SK-N-SH (cell line): ENCODE measurements around the gene PPAT. TPM values are rescaled to one million over a fixed set of nuclear protein-coding genes. Genes with fewer than 3 reads are reported as not detected.
A peak's percentile ranks its signal among the peaks of the same experiment; 100 is the strongest.

Source experiments
- CTCF ChIA-PET: fragments of 300-600, 350-600 bp; formaldehyde crosslinking; extraction: SDS; loops from one replicate; lab custom pipeline; 2021; lab: Yijun Ruan, JAX
- POLR2A ChIA-PET: fragments of 350-600 bp; sonication (Branson Sonifier 250); formaldehyde crosslinking; extraction: SDS; loops from one replicate; lab custom pipeline; 2020; ENCODE audit warnings: antibody characterized with exemption, inconsistent platforms; lab: Yijun Ruan, JAX
- DNase-seq: peaks from one replicate; pipeline ENCODE4 v3.0.0; 2012
- H2AFZ ChIP-seq: fragments of 200-600 bp; sonication (generic); 2 replicates; pipeline ENCODE4 v1.8.1; 2016; ENCODE audit warnings: antibody characterized with exemption, mild to moderate bottlenecking, low read depth
- H3F3A ChIP-seq: fragments of 200-600 bp; sonication (generic); replicated peaks from 2 replicates; pipeline ENCODE3; 2016; ENCODE audit warnings: antibody characterized with exemption, mild to moderate bottlenecking; ENCODE audit not compliant: insufficient read depth
- H3K27ac ChIP-seq, 2 experiments: fragments of 200-500 bp in 1 of 2; fragments of 200-600 bp in 1 of 2; sonication (Bioruptor generic) in 1 of 2; sonication (generic), shearing (Covaris generic) in 1 of 2; 2 replicates each; pipeline versions ENCODE4 v1.5.1 to v1.6.1; 2014 to 2016; ENCODE audit warnings: low read depth in 2 of 2, inconsistent platforms in 1 of 2, low read length in 1 of 2, mild to moderate bottlenecking in 1 of 2, mixed read lengths in 1 of 2
- H3K27me3 ChIP-seq: fragments of 200-600 bp; sonication (generic), shearing (Covaris generic); 2 replicates; pipeline ENCODE4 v1.6.1; 2016; ENCODE audit warnings: mixed run types; ENCODE audit not compliant: insufficient read depth
- H3K36me3 ChIP-seq, 2 experiments: fragments of 200-500 bp in 1 of 2; fragments of 200-600 bp in 1 of 2; sonication (Bioruptor generic) in 1 of 2; sonication (generic) in 1 of 2; replicated peaks in 1 of 2; 2 replicates each; pipeline versions ENCODE3 to v1.5.1; 2014 to 2016; ENCODE audit warnings: low read length in 1 of 2, mild to moderate bottlenecking in 1 of 2; ENCODE audit not compliant: insufficient read depth in 2 of 2, control insufficient read depth in 1 of 2
- H3K4me1 ChIP-seq, 2 experiments: fragments of 200-500 bp in 1 of 2; fragments of 200-600 bp in 1 of 2; sonication (Bioruptor generic) in 1 of 2; sonication (generic), shearing (Covaris generic) in 1 of 2; 2 replicates each; pipeline versions ENCODE4 v1.5.1 to v1.6.1; 2014 to 2016; ENCODE audit warnings: low read depth in 1 of 2, low read length in 1 of 2, mixed run types in 1 of 2; ENCODE audit not compliant: insufficient read depth in 2 of 2, control insufficient read depth in 1 of 2
- H3K4me2 ChIP-seq: fragments of 200-600 bp; sonication (generic), shearing (Covaris generic); 2 replicates; pipeline ENCODE4 v1.6.1; 2017; ENCODE audit warnings: mixed run types
- H3K4me3 ChIP-seq, 2 experiments: fragments of 200-500 bp in 1 of 2; fragments of 200-600 bp in 1 of 2; sonication (Bioruptor generic) in 1 of 2; sonication (generic), shearing (Covaris generic) in 1 of 2; 2 replicates each; pipeline versions ENCODE4 v1.5.1 to v1.8.1; 2014 to 2016; ENCODE audit warnings: low read depth in 2 of 2, inconsistent platforms in 1 of 2, low read length in 1 of 2, mild to moderate bottlenecking in 1 of 2, mixed read lengths in 1 of 2, moderate library complexity in 1 of 2
- H3K79me2 ChIP-seq: fragments of 200-600 bp; sonication (generic); 2 replicates; pipeline ENCODE4 v1.8.1; 2017; ENCODE audit warnings: mild to moderate bottlenecking; ENCODE audit not compliant: insufficient read depth
- H3K9ac ChIP-seq: fragments of 200-600 bp; sonication (generic); 2 replicates; pipeline ENCODE4 v1.6.1; 2017; ENCODE audit warnings: mixed run types
- H3K9me2 ChIP-seq: fragments of 200-600 bp; sonication (generic); 2 replicates; pipeline ENCODE4 v1.6.1; 2017; ENCODE audit warnings: mixed run types
- H3K9me3 ChIP-seq: fragments of 200-600 bp; sonication (generic); 2 replicates; pipeline ENCODE4 v1.6.1; 2017; ENCODE audit warnings: mixed run types, mild to moderate bottlenecking, moderate library complexity
- H4K20me1 ChIP-seq: fragments of 200-600 bp; sonication (generic); 2 replicates; pipeline ENCODE4 v1.6.1; 2017; ENCODE audit warnings: mild to moderate bottlenecking, mixed run types; ENCODE audit not compliant: insufficient read depth
- CHD2 ChIP-seq: fragments of 150-350 bp; IDR thresholded peaks from 2 replicates; pipeline ENCODE4 v1.6.1; 2018; ENCODE audit warnings: low read length; ENCODE audit not compliant: partially characterized antibody
- ELF1 ChIP-seq: IDR thresholded peaks from 2 replicates; pipeline ENCODE4 v1.4.0; 2012
- EP300 ChIP-seq, 2 experiments: IDR thresholded peaks; 2 replicates each; pipeline versions ENCODE4 v1.4.0 to v1.6.1; 2012; ENCODE audit warnings: borderline replicate concordance in 1 of 2, low read depth in 1 of 2, low read length in 1 of 2
- EZH2phosphoT487 ChIP-seq: fragments of 200-600 bp; sonication (generic); IDR thresholded peaks from 2 replicates; pipeline ENCODE4 v1.6.1; 2017; ENCODE audit warnings: low read depth, mixed run types, mild to moderate bottlenecking, antibody characterized with exemption, moderate library complexity, borderline replicate concordance
- FOSL2 ChIP-seq: IDR thresholded peaks from 2 replicates; pipeline ENCODE4 v1.4.0; 2012; ENCODE audit warnings: low read depth, mild to moderate bottlenecking, moderate library complexity, borderline replicate concordance
- FOXJ3 ChIP-seq: sonication (generic); formaldehyde crosslinking; IDR thresholded peaks from 2 replicates; pipeline ENCODE4 v1.5.1; 2020; ENCODE audit warnings: mild to moderate bottlenecking, missing genetic modification reagents
- GABPA ChIP-seq: IDR thresholded peaks from 2 replicates; pipeline ENCODE4 v1.4.0; 2012; ENCODE audit warnings: low read depth, mild to moderate bottlenecking
- GATA2 ChIP-seq: sonication (generic); formaldehyde crosslinking; IDR thresholded peaks from 2 replicates; pipeline ENCODE4 v1.5.0; 2020; ENCODE audit warnings: mild to moderate bottlenecking, missing genetic modification reagents
- JUND ChIP-seq: IDR thresholded peaks from 2 replicates; pipeline ENCODE4 v1.4.0; 2012
- MAX ChIP-seq: IDR thresholded peaks from 2 replicates; pipeline ENCODE4 v1.4.0; 2012; ENCODE audit warnings: low read depth
- MXI1 ChIP-seq: IDR thresholded peaks from 2 replicates; pipeline ENCODE4 v1.6.1; 2012; ENCODE audit warnings: mild to moderate bottlenecking, low read depth, low read length, improper control_type of control experiment
- NFIC ChIP-seq: IDR thresholded peaks from 2 replicates; pipeline ENCODE4 v1.4.0; 2012; ENCODE audit warnings: borderline replicate concordance
- NRF1 ChIP-seq: IDR thresholded peaks from 2 replicates; pipeline ENCODE4 v1.6.1; 2012; ENCODE audit warnings: low read depth, mild to moderate bottlenecking, low read length
- PBX3 ChIP-seq: IDR thresholded peaks from 2 replicates; pipeline ENCODE4; 2012
- POLR2AphosphoS5 ChIP-seq: IDR thresholded peaks from 2 replicates; pipeline ENCODE4 v1.6.1; 2012; ENCODE audit warnings: low read depth, low read length
- RAD21 ChIP-seq: IDR thresholded peaks from 2 replicates; pipeline ENCODE4 v1.6.1; 2012; ENCODE audit warnings: mild to moderate bottlenecking, low read length
- RCOR1 ChIP-seq: fragments of 150-350 bp; IDR thresholded peaks from 2 replicates; pipeline ENCODE4 v1.6.1; 2017; ENCODE audit warnings: antibody characterized with exemption, low read length
- REST ChIP-seq: IDR thresholded peaks from 2 replicates; pipeline ENCODE4 v1.6.1; 2012; ENCODE audit warnings: mild to moderate bottlenecking, low read depth, low read length, moderate library complexity
- RFX5 ChIP-seq: IDR thresholded peaks from 2 replicates; pipeline ENCODE4 v1.6.1; 2012; ENCODE audit warnings: mild to moderate bottlenecking, improper control_type of control experiment, low read length
- RXRA ChIP-seq: IDR thresholded peaks from 2 replicates; pipeline ENCODE4 v1.4.0; 2012; ENCODE audit warnings: low read depth, mild to moderate bottlenecking, borderline replicate concordance
- SIN3A ChIP-seq: IDR thresholded peaks from 2 replicates; pipeline ENCODE4 v1.6.1; 2012; ENCODE audit warnings: low read depth, mild to moderate bottlenecking, low read length, moderate library complexity, borderline replicate concordance
- TEAD4 ChIP-seq: IDR thresholded peaks from 2 replicates; pipeline ENCODE4 v1.4.0; 2012; ENCODE audit warnings: mild to moderate bottlenecking, borderline replicate concordance; ENCODE audit not compliant: insufficient read depth
- USF1 ChIP-seq: IDR thresholded peaks from 2 replicates; pipeline ENCODE4 v1.4.0; 2012; ENCODE audit warnings: low read depth, borderline replicate concordance
- YY1 ChIP-seq: IDR thresholded peaks from 2 replicates; pipeline ENCODE4 v1.4.0; 2012; ENCODE audit warnings: low read depth, mild to moderate bottlenecking
- ZBTB33 ChIP-seq: IDR thresholded peaks from 2 replicates; pipeline ENCODE4 v1.4.0; 2012; ENCODE audit warnings: low read depth, borderline replicate concordance
- WGBS: methylation state at CpG from one replicate; pipeline ENCODE4 v1.1.6; 2017; ENCODE audit warnings: low lambda C conversion rate; 5-methylcytosine and 5-hydroxymethylcytosine counted together
- polyA plus RNA-seq, 3 experiments: library from polyadenylated mRNA; depleted of rRNA; stranded (reverse); fragments of >200 nt; gene quantifications; 2 replicates each; pipeline ENCODE4 v1.2.3, GENCODE V29; 2012

PPAT gene
- polyA plus RNA-seq (2012; rRNA removed): 7.4 and 9.5 TPM in 2 replicates
- 11.3 and 11.9 TPM in 2 replicates for polyA plus RNA-seq (2012; cell fraction: cytosol; rRNA removed)
- polyA plus RNA-seq (2012; cell fraction: nucleus; rRNA removed): 4.8 and 9.3 TPM in 2 replicates

GRCh38 chr4:56435140-56435926 is at the start of gene PPAT:
Gene PPAT (minus strand): TSS chr4:56435615. CDS start chr4:56435477, 138 bp downstream.
- H2AFZ ChIP-seq: peak within 1 kb of the TSS; percentile 89
- H3K9me2 ChIP-seq: no peaks in the 10 kb centered on the region
- peak within 1 kb of the TSS; percentile 89 for H3K9ac ChIP-seq
- H3K36me3 ChIP-seq: no peaks in the 10 kb centered on the region
- H3K4me1 ChIP-seq: peaks cover 2 to 6% of the 10 kb centered on the region in 2 experiments; a peak in 3 of 4 replicates
- H4K20me1 ChIP-seq: peaks cover 8% of the 10 kb centered on the region; the same call in 1 of the 2 replicates
- H3F3A ChIP-seq: peaks cover 12% of the 10 kb centered on the region
- H3K27ac ChIP-seq: peak within 1 kb of the TSS; percentile 95 to 96
- ChIA-PET POLR2A (interaction anchor here (0.7 to 2.9 kb wide), 10 partner anchors 17 to 486 kb away, joined by 3 to 29 read pairs (median 6); partner anchors contain the start of genes AASDH, CEP135 and SRP72), CTCF (interaction anchor here (0.8 to 2.6 kb wide), 8 partner anchors 10 to 967 kb away, joined by 3 to 21 read pairs (median 4); partner anchors contain the start of genes AASDH and CEP135)
- DNase-seq: peak; percentile 98
- H3K4me2 ChIP-seq: peak within 1 kb of the TSS; percentile 97
- 0% methylated on average over 14 of the region's 61 CpGs for WGBS
- H3K4me3 ChIP-seq: peak within 1 kb of the TSS; percentile 74 to 87
- H3K79me2 ChIP-seq: peaks cover 86% of the 10 kb centered on the region
- no peaks in the 10 kb centered on the region for H3K27me3 ChIP-seq
- H3K9me3 ChIP-seq: no peaks in the 10 kb centered on the region
- TF ChIP-seq TEAD4: no peak
- TF ChIP-seq FOXJ3: no peak
- TF ChIP-seq YY1: no peak
- TF ChIP-seq REST: no peak
- TF ChIP-seq MAX: peak; percentile 98
- no peak for TF ChIP-seq RXRA
- TF ChIP-seq EP300 (IDR thresholded peaks at IDR 0.05; ENCODE audit: borderline replicate concordance in 1 of 2, low read depth in 1 of 2, low read length in 1 of 2): 0 out of 4 replicates have a peak, but pooled peaks of 1 of the 2 experiments have one; percentile 39
- peak; percentile 99 for TF ChIP-seq MXI1
- TF ChIP-seq EZH2phosphoT487: no peak
- no peak for TF ChIP-seq JUND
- TF ChIP-seq RFX5: peak; percentile 60
- TF ChIP-seq SIN3A: peak; percentile 83; the same call in 1 of the 2 replicates
- no peak for TF ChIP-seq NFIC
- TF ChIP-seq USF1: peak; percentile 49; the same call in 1 of the 2 replicates
- peak; percentile 73 for TF ChIP-seq NRF1
- TF ChIP-seq GATA2: no peak
- TF ChIP-seq GABPA: no peak
- TF ChIP-seq FOSL2: no peak
- TF ChIP-seq PBX3: no peak; the same call in 1 of the 2 replicates
- no peak for TF ChIP-seq RCOR1
- TF ChIP-seq ELF1: no peak
- peak; percentile 58 for TF ChIP-seq CHD2
- TF ChIP-seq RAD21: 0 out of 2 replicates have a peak, but pooled peaks have one; percentile 8
- peak; percentile 44; the same call in 1 of the 2 replicates for TF ChIP-seq POLR2AphosphoS5
- no peak for TF ChIP-seq ZBTB33
